NCI-H2029 (cell line): ENCODE data around the gene CPNE4.
"Not testable (repeated sequence)": the region's sequence is repeated elsewhere in the genome, so short reads cannot be mapped to it uniquely, and the experiment has no call there.

ENCODE experiments used
- DNase-seq: peaks from one replicate; lab custom pipeline; 2025; lab: John Stamatoyannopoulos, UW

CPNE4 gene

DNA sequence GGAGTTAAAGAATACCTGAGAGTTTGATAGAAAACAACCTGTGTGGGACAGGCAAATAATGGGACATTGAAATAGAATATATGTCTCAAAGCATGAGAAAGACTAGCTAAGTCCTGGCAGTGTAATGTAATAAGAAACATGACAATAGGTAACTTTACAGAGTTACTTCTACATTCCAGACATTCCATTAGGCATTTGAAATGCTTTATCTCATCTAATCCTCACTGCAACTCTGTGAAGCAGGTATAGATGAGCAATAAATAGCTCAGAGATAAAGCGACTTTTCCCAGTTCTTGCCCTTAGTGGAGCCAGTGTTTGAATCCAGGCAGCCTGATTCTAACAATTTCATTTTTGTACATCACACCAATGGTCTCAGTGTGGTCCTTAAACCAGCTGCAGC, 76.8 kb downstream of the CPNE4 start:
- DNase-seq: no peak

DNA sequence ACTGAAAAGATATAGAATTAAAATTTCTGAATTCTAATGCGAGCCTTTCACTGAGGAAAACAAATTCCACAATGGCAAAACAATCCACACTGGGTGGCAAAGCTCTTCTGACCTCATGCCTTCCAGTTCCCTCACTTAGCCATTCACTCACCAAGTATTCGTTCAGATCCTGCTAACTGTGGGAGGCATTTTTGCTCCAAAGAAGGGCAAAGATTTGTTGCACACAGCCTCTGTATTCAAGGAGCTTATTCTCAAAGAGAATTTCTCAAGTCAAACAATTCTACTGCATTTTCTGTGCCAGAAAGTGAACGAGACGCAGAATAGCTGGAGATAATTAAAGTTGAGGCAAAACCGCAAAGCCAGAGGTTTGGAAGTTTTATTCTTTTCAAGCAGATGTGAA, 77.3 kb downstream of the CPNE4 start:
- no peak for DNase-seq

DNA sequence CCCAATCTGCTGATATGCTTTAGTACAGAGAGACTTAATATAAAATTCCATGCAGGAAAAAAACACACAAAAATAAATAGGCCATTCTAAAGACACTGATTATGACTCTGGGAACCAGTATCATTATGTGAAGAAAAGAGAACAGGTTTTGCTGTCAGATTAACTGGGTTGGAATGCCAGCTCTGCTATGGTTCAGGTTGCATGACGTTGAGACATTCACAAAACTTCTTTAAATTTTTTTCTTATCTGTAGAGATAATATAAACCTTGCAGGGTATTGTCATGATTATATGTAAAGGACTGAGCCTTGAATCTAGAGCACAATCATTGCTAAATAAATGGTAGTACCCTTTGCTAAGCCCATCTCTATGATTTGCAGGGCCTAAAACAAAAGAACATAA, 86.0 kb downstream of the CPNE4 start:
- no peak for DNase-seq

DNA sequence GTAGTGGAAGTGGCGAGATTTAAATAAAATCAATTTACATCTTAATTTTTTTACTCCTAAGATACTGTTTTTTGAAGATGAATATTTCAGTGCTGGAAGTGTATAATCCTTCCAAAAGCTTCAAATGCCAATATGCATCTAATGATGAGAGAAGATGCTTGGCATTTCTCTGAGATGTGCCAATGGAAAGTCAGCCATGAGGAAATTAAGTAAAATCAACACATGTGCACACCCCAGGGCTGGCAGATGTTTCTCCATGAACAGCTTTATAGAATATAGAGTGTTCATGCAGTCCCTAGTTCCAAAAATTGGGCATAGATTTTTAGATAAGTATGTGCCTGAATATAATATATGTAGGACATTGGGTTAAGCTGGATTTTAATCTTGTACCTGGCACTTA, 90.1 kb downstream of the CPNE4 start:
- DNase-seq: no peak

DNA sequence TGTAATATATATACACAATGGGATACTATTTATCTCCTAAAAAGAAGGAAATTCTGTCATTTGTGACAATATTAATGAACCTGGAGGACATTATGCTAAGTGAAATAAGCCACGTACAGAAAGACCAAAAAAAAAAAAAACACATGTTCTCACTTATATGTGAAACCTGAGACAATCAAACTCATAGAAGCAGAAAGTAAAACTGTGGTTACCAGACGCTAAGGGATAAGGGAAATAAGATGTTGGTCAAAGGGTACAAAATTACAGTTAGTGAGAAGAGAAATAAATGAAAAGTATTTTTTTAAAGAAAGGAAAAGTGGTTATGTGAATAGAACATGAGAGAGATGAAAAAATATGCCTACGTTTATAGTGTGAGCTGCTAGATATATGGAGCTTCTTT, 101.1 kb downstream of the CPNE4 start:
- no peak for DNase-seq

DNA sequence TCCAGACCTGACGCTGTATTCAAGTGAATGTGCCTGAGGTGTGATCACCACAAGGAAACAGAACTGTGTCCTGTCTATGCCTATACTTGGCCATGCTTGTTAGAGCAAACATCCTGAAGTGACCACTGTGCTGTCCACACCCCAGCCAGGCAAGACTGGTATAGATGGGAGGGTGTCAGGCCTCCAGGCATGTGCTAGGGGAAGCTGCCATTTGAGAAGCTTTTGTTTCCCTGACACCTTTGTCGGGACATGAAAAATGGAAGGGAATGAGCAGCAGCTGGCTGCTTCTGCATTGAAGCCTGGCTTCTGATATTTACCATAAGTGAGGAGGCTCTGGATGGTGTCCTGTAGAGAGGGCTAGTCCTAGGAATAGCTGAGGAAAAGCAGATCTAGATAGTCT, 106.2 kb downstream of the CPNE4 start:
- no peak for DNase-seq

DNA sequence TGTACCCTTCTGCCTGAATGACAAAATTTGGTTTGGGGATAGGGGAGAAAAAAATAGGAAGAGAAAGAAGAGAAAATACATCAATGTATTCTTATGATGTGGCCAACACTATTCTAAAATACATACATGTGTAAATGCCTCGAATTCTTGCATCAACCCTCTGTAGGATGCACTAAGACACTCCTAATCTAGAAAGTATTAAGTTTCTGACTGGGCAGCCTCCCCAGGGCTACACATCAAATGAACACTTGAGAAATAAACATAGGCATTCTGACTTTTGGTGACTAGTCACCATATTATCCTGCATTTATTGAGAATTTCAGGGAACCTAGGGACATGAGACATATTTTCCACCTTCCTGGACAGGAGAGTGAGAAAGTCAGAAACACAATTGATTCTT, 109.2 kb downstream of the CPNE4 start:
- DNase-seq: no peak

DNA sequence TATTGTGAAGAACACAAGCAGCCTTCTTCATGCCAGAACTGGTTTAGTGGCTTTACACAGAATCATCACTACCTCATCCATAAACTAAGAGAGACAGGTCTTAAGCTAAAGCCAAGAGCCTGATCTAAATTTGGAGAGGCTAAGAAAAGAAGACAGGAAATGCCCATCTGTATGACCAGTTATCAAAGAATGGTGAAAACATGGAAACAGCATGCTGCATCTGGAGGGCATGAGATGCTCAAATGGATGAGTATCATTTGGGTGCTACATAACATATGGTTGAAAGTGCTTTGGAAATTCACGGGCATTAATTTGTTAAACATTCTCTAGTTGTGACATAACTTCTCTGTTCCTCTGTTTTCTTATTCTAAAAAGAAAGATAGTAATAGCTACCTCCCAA, 112.5 kb downstream of the CPNE4 start:
- no peak for DNase-seq

DNA sequence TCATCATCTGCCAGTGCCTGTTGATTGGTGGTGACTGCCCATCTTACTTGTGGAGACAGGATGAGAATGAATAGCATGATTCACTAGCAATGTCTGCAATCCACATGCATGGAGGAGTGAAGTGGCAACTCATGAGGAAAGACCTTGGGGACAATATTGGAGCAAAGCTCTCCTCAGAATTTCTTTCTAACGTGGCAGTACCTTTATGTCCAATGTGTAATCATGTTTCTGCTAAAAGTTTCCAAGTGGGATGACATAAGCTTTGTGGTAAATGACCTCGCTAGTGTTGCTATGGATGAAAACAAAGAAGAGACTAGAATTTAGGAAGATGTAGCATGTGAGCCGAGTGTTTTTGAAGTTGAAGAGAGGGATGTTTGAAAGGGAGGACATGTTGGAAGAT, 117.8 kb downstream of the CPNE4 start:
- no peak for DNase-seq

DNA sequence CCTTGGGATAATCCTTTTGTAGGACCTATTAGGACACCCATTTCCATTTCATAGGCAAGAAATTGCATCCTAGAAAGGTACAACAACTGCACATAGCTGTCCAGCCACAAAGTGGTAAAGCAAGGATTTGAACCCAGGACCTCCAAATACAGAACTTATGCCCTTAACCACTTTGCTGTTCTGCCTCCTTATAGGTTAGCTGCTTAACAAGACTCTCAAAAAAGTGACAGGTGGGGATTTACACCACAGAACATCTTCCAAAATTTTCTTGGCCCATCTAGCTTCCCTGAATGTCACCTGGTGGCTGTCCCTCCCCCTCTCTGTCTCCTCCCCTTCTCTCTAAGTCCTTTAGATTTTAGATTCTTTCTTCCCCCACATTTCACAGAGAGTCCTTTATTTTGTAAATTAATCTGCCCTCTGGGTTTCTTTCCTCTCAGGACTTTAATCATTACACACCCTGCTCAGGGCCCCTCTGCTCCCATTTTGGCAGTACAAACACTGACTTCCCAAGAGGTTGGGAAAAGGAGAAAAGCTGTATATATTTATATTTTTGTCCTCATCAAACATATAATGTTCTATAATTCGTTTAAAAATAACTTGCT, 120.6 kb downstream of the CPNE4 start:
- no peak for DNase-seq

DNA sequence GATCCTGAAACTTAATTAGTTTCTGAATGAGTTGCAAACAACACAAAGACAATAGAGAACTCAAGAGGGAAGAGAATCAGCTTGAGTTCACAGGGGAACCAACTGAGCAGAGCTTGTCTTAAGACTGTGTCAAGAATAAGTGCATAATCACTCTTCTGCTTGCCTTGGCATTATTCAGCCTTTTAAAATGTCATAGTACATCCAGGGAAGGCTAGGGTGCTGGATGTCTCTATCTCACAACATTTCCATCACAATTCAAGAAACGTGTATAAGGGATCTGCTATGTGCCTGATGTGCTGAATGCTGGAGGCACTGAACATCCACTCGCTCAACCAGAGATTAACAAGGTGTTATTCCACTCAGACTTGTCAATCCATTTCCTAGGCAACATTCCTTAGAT, 122.6 kb downstream of the CPNE4 start:
- DNase-seq: no peak

DNA sequence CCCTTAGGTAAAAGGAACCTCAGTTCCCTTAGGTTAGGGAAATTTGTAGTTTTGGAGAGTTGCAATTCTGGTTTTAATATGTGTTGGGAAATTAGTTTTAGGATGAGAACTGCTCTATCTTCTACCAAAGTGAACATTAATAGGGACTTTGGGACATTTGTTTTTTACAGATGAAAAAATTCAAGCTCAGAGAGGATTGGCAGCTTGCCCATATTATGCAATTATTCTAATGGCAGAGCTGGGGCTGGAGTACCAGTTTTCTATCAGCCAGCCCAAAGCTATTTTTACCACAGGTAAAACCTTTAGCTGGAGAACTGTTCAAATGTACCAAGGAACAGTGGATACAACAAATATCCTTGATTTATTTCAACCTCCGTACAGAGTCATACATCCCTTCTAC, 127.0 kb downstream of the CPNE4 start:
- DNase-seq: no peak

DNA sequence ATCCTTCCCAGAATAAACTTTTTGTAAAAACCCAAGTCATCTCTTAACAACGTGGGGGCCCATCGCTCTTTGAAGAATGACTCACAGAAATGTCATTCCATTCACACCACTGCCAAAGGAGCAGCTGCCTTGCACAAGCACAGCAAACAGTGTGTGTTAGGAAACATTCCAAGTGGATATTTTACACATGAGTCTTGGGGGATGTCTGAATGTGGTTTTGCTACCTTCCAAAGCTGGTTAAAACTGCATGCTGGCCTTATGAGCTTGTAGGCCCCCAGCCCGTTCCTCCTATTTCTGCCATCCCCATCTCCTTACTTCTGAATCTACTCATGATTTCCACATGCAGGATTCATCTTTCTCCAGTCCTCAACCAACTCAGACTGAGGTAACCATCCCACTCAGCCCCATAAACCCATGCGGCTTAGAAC, 130.8 kb downstream of the CPNE4 start:
- no peak for DNase-seq

DNA sequence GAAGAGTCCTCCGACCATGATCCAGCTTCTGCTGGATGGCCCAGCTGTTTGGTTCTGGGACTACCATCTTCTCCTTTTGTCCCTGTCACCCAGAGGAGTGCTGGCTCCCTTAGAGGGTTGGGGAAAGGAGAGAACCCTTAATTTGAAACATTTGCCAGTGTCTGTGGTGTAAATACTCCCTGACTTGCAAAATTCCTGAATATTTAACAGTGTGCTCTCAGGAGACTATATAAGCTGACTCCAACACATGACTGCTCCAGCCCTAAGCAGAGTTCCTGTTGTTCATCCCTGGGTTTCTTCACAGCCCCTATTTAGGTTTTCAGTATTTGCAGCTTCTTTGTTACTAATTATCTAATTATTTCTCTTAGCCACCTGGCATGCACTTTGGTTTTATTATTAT, 133.1 kb downstream of the CPNE4 start:
- DNase-seq: no peak

DNA sequence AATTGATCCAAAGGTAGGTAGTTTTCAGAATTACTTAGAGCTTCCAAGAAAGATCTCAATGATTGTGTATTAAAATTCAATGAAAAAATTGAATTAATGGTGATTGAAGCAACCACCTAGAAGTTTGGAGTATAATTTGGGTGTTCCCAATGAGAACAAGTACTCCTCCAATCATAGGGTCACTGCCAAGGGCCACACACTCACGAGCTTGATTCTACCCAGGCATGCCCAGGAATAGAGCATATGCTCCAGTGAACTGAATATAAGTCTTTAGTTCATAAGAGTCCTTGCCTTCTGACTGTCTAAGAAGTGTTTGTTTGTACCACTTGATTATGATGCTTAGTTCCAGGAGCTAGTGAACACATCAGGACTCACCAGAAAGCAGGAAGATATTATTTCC, 133.9 kb downstream of the CPNE4 start:
- no peak for DNase-seq

DNA sequence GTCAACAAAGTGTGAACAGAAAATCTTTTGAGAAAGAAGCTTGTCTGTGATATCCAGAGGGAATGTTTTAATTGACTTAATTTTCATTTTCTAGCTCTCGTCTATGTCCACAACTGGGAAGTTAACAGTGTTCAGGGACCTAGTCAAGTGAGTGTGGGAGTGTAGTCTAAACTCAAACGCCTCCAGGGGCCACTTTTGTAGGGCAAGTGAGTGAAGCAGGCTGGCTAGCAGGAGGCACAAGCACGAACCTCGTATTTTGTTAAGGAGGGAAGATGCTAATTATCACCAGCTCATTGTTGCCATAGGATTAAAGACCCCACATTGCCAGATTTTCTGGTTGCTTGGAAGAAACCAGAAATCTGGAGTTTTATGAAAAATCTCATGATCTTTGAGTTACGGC, 135.8 kb downstream of the CPNE4 start:
- no peak for DNase-seq

DNA sequence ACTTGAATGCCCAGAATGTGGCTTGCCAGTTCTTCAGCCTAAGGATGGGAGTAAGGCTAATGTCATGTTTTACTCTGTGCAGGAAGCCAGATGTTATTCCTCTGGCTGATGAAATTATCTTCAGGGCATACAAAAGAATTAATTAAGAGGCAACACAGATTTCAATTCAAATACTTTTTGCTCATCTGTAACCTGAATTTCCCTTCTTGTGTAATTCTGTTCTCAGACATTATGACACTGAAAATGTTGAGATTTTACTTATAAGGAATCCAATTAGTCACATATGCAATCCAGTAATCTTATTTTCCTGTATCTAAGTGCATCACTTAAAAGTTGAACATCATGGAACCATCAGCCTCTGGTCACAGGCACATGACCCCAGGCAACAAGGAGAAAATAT, 136.5 kb downstream of the CPNE4 start:
- no peak for DNase-seq

DNA sequence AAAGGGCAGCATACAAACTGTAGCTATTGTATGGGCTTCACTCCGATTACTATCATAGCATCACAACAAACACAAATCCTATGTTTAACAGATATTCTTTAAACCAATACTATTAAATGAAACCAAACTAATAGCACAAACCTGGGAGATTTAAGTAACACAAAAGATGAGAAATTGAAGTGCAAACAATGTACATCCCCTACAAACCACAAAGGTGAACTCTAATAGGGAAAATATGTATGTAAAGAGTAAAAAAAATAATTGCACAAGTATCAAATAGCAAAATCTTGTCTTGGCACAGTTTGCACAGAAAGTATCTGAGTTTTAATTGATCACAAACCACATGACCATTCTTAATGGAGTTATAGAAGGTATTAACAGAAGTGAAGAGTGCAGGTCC, 138.5 kb downstream of the CPNE4 start:
- DNase-seq: no peak

DNA sequence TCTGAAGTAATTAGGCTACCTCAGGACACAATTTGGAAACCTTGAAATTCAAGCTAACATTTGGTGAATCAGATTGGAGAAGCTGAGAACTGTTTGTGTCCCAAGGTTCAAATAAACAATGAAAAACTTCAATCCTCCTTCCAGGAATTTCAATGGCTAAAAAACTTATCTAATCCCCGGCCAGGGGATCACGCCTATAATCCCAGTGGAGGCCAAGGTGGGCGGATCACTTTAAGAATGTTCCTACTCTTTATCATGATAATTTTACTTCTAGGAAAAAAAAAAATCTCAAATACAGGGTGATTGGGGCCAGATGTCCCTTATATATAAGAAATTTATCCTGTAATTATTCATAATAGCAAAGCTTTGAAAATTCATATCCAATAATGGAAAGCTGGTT, 139.0 kb downstream of the CPNE4 start:
- DNase-seq: no peak

DNA sequence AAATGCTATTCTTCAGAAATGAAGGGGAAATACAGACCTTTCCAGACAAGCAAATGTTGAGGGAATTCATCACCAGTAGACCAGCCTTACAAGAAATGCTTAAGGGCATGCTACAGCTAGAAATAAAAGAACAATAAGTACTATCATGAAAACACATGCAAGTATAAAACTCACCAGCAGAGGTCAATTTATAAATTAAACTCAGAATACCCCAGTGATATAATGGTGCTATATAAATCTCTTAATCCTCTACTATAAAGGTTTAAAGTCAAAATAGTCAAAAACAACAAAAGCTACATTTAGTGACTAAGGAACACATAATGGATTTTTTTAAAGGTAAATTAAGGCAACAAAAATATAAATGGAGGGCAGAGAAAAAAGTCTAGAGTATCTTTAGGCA, 142.5 kb downstream of the CPNE4 start:
- no peak for DNase-seq

DNA sequence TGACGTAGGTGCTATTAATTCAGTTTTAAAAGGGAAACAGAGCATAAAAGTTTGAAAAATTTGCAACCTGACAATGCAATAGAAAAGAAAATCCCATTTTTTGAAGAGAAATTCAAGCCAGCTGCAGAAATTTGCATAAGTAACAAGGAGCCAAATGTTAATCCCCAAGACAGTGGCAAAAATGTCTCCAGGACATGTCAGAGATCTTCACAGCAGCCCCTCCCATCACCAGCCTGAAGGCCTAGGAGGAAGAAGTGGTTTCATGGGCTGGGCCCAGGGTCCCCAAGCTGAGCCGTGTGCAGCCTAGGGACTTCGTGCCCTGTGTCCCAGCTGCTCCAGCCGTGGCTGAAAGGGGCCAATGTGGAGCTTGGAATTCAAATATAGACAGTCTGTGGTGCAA, 148.9 kb downstream of the CPNE4 start:
- DNase-seq: not testable (repeated sequence)

DNA sequence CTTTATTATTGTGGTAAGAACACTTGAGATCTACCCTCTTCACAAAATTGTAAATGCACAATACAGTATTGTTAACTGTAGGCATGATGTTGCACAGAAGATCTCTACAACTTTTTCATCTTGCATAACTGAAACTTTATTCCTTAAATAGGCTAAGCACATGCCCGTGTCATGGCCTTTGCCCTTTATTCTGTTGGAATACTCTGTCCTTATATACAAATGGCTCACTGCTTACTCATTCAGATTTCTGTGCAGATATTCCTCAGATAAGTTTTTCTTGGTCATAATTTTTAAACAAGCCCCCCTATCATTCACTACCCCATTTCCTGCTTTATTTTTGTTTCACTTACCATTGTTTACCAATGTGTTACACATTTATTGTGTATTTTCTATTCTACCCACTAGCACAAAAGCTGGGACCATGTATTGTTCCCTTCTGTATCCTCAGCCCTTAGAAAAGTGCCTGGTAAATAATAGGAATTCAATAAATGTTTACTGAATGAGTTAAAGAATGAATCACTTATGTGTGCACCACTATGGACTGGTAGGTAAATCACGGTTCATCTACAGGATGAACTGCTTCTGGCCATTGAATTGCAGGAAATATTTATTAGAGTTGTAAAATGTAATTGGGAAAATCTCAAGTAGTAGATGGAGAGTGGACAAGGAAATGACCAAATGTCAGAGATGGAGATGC, 151.0 kb downstream of the CPNE4 start:
- no peak for DNase-seq

DNA sequence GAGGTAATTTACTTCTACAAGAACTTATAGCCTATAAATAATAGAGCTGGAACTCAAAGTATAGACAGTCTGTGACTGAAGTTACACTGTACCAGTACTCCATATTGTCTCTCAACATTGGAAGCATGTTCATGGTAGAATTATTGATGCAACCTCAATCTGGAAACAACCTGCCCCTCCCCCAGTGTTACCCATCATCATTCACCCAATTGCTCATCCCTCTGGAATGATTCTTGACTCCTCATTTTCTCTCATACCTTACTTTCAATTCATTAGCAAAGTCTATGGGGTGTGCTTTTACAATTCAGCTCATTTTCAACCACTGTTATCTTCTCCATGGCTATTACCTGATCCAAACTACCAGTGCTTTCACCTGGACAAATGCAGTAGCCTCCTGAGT, 151.7 kb downstream of the CPNE4 start:
- DNase-seq: no peak

DNA sequence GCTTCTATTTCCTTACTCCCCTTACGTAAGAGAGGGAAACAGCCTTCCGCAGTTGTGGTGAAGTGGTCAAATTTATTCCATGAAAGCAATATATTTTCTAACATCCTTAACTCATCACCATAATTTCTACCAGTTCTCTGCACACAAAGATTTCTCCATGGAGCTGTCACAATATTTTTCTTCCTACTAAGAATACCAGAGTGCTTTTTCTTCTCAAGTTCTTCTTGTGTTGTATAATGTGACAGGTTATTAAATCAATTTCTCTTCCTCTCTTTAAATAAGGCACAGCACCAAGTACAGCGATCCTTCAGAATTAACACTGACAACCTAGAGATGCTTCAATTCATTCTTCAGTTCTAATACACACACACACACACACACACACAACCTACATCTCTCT, 153.0 kb downstream of the CPNE4 start:
- no peak for DNase-seq
